Osteocyte (in vitro differentiated cells): ENCODE measurements around the gene PEX11A. TPM values are rescaled to one million over a fixed set of nuclear protein-coding genes. Genes with fewer than 3 reads are reported as not detected.

ENCODE experiments used
- DNase-seq: peaks from one replicate; pipeline ENCODE4 v3.0.0; 2021; ENCODE audit warnings: mixed read lengths; ENCODE audit not compliant: unreplicated experiment; ENCODE audit errors: extremely low spot score
- H3K27ac Mint-ChIP-seq: one replicate; pipeline ENCODE4 v1.8.0; 2021; ENCODE audit warnings: mild to moderate bottlenecking, mixed read lengths; ENCODE audit not compliant: unreplicated experiment
- H3K27me3 Mint-ChIP-seq: one replicate; pipeline ENCODE4 v1.8.0; 2021; ENCODE audit warnings: mixed read lengths; ENCODE audit not compliant: unreplicated experiment
- H3K36me3 Mint-ChIP-seq: one replicate; pipeline ENCODE4 v1.8.0; 2021; ENCODE audit warnings: mixed read lengths; ENCODE audit not compliant: unreplicated experiment
- H3K4me1 Mint-ChIP-seq: one replicate; pipeline ENCODE4 v1.8.0; 2021; ENCODE audit warnings: mixed read lengths; ENCODE audit not compliant: unreplicated experiment
- H3K4me3 Mint-ChIP-seq: one replicate; pipeline ENCODE4 v1.8.0; 2021; ENCODE audit warnings: mild to moderate bottlenecking, moderate library complexity, mixed read lengths; ENCODE audit not compliant: unreplicated experiment
- H3K9me3 Mint-ChIP-seq: one replicate; pipeline ENCODE4 v1.8.0; 2021; ENCODE audit warnings: mixed read lengths; ENCODE audit not compliant: unreplicated experiment
- total RNA-seq: library from RNA; stranded (reverse); gene quantifications from 2 replicates; pipeline ENCODE4 v1.2.1, GENCODE V29; 2021
- TF ChIP-seq, protein P1 (sequence below): fragments of 200-600 bp; sonication (generic); IDR thresholded peaks from 2 replicates; pipeline ENCODE4 v1.5.0; 2021; ENCODE audit warnings: antibody characterized with exemption, mild to moderate bottlenecking, moderate library complexity

PEX11A gene
- total RNA-seq, 1 donor from 2014 or later = 5.6 TPM

DNA sequence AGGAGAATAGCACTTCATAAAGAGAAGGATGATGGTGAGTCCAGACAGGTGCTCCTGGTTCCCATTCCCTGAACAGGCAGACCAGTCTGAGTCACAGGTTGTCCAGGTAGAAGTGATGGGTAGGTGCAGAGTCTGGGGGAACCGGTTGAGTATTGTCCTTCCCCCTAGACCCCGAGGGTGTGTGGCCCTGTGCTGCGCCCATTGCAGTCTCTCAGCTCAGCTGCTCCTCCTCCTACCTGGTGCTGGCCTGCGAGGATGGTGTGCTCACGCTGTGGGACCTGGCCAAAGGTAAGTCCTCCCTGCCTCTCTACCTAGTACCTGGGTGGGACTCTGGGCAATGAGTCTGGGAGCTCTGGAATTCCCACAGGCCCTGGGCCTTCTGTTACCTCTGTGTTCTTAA is 40.7 kb upstream of the PEX11A start:
- no peaks in the 10 kb centered on the region for H3K4me1 Mint-ChIP-seq
- DNase-seq = no peak

DNA sequence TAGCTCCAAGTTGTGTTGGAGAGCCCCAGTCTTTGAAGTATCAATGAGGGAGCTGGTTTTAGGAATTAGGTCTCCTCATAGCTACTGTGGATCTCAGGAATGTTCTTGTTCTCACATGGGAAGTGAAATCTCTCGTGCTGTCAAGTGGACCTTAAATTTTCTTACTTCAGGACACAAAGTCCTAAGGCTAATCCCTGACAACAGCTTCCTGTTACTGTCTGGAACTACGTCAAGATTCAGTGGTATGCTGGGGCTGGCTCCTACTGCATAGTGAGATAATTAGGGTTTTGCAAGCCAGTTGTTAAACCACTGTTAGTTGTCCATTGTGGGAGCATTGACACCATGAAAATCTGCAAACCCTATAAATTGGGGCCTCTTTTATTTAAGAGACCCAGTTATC is 37.7 kb upstream of the PEX11A start:
- Mint-ChIP-seq H3K27ac (no peak overlapping the region), H3K9me3 (peaks cover 4% of the 10 kb centered on the region), H3K36me3 (no peaks in the 10 kb centered on the region), H3K4me3 (no peak overlapping the region), H3K27me3 (peaks cover 59% of the 10 kb centered on the region), H3K4me1 (no peaks in the 10 kb centered on the region)
- TF ChIP-seq, protein P1, sequence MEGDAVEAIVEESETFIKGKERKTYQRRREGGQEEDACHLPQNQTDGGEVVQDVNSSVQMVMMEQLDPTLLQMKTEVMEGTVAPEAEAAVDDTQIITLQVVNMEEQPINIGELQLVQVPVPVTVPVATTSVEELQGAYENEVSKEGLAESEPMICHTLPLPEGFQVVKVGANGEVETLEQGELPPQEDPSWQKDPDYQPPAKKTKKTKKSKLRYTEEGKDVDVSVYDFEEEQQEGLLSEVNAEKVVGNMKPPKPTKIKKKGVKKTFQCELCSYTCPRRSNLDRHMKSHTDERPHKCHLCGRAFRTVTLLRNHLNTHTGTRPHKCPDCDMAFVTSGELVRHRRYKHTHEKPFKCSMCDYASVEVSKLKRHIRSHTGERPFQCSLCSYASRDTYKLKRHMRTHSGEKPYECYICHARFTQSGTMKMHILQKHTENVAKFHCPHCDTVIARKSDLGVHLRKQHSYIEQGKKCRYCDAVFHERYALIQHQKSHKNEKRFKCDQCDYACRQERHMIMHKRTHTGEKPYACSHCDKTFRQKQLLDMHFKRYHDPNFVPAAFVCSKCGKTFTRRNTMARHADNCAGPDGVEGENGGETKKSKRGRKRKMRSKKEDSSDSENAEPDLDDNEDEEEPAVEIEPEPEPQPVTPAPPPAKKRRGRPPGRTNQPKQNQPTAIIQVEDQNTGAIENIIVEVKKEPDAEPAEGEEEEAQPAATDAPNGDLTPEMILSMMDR = no peak
- no peak for DNase-seq

More for the DNA sequence above, 40.7 kb upstream of the PEX11A start:
- TF ChIP-seq, protein P1 = no peak
- H3K27ac Mint-ChIP-seq = no peak overlapping the region
- no peak overlapping the region for H3K4me3 Mint-ChIP-seq
- peaks cover 76% of the 10 kb centered on the region for H3K27me3 Mint-ChIP-seq
- H3K36me3 Mint-ChIP-seq = no peaks in the 10 kb centered on the region
- peaks cover 4% of the 10 kb centered on the region for H3K9me3 Mint-ChIP-seq

DNA sequence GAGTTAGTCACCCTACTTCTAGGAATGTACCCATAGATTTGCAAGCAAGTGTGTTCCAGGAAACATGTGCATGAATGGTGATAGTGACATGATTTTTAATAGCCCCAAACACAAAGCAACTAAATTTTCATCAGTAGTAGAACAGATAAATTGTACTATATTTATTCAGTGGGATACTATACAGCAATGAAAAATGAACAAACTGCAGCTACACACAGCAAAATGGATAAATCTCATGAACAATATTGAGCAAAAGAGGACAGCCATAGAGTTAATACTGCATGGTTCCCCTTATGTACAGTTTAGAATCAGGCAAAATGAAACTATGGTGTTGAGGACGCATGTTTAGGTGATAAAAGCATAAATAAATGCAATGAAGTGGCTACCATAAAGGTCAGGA is 34.5 kb upstream of the PEX11A start:
- H3K9me3 Mint-ChIP-seq = peaks cover 4% of the 10 kb centered on the region
- H3K4me1 Mint-ChIP-seq = no peaks in the 10 kb centered on the region
- no peak overlapping the region for H3K4me3 Mint-ChIP-seq
- no peak overlapping the region for H3K27ac Mint-ChIP-seq
- TF ChIP-seq, protein P1 = no peak
- H3K27me3 Mint-ChIP-seq = peaks cover 62% of the 10 kb centered on the region
- H3K36me3 Mint-ChIP-seq = no peaks in the 10 kb centered on the region
- no peak for DNase-seq

DNA sequence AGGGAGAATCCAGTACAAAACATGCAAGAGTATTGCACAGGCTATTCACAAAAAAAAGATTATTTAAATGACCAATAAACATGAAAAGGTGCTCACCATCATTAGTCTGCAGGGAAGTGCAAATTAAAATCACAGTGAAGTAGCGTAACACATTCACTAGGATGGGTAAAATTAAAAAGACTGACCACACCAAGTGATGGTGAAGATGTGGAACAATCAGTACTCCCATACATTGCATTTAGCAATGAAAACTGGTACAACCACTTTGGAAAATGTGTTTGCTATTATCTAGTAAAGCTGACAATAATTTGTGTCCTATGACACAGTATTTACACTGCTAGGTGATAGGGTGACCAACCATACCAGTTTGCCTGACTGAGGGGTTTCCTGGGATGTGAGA is 34.1 kb upstream of the PEX11A start:
- H3K9me3 Mint-ChIP-seq = peaks cover 4% of the 10 kb centered on the region
- peaks cover 61% of the 10 kb centered on the region for H3K27me3 Mint-ChIP-seq
- no peaks in the 10 kb centered on the region for H3K36me3 Mint-ChIP-seq
- no peak for DNase-seq
- no peaks in the 10 kb centered on the region for H3K4me1 Mint-ChIP-seq
- TF ChIP-seq, protein P1 = no peak
- H3K4me3 Mint-ChIP-seq = no peak overlapping the region
- no peak overlapping the region for H3K27ac Mint-ChIP-seq

DNA sequence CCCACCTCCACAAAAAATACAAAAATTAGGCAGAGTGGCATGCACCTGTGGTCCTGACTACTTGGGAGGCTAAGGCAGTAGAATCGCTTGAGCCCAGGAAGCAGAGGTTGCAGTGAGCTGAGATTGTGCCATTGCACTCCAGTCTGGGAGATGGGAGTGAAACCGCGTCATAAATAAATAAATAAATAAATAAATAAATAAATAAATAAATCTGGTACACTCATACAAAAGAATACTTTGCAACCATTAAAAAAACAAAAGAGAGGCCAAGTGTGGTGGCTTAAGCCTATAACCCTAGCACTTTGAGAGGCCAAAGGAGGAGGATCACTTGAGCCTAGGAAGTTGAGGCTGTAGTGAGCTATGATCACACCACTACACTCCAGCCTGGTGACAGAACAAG is 32.5 kb upstream of the PEX11A start:
- peak; percentile 6 for DNase-seq
- H3K27me3 Mint-ChIP-seq = peaks cover 56% of the 10 kb centered on the region
- H3K4me1 Mint-ChIP-seq = no peaks in the 10 kb centered on the region
- H3K36me3 Mint-ChIP-seq = no peaks in the 10 kb centered on the region
- H3K9me3 Mint-ChIP-seq = peaks cover 4% of the 10 kb centered on the region
- H3K27ac Mint-ChIP-seq = no peak overlapping the region
- TF ChIP-seq, protein P1 = no peak
- H3K4me3 Mint-ChIP-seq = no peak overlapping the region
